Panc1 (cell line): Measurements from ENCODE around the gene LRRC31. TPM values are rescaled to one million over a fixed set of nuclear protein-coding genes. Genes with fewer than 3 reads are reported as not detected.

Experiments
- ATAC-seq: fragments of 200-7000 bp; cut with Tn5 transposase; 2 replicates; pipeline ENCODE4 v1.9.1; 2020; ENCODE audit warnings: mild to moderate bottlenecking, moderate library complexity
- BruUV-seq: library from RNA; stranded (reverse); fragments of 400-500 nt; replicated peaks from 2 replicates; lab custom pipeline; 2021; lab: Mats Ljungman, UMichigan
- CTCF ChIA-PET: fragments of 300-600 bp; sonication (Branson Sonifier 250); formaldehyde crosslinking; loops from one replicate; lab custom pipeline; 2022; ENCODE audit warnings: antibody characterized with exemption; lab: Charles Lee
- POLR2A ChIA-PET: fragments of 300-600 bp; sonication (Branson Sonifier 250); formaldehyde crosslinking; loops from one replicate; lab custom pipeline; 2022; ENCODE audit warnings: antibody characterized with exemption; lab: Charles Lee
- DNase-seq: peaks from one replicate; pipeline ENCODE4 v3.0.0-alpha.2; 2010; ENCODE audit warnings: low read depth, low spot score
- H3K27ac ChIP-seq: 2 replicates; pipeline ENCODE4 v1.5.1; 2011; ENCODE audit warnings: mild to moderate bottlenecking, low read length, inconsistent platforms
- H3K27me3 ChIP-seq: fragments of 200-500 bp; sonication (Bioruptor generic); 2 replicates; pipeline ENCODE4 v1.6.0; 2014; ENCODE audit warnings: low read length, inconsistent platforms; ENCODE audit not compliant: control insufficient read depth, insufficient read depth
- H3K36me3 ChIP-seq: fragments of 200-500 bp; sonication (Bioruptor generic); 2 replicates; pipeline ENCODE4 v1.5.1; 2014; ENCODE audit warnings: inconsistent platforms, mild to moderate bottlenecking, low read length, moderate library complexity; ENCODE audit not compliant: control insufficient read depth, insufficient read depth
- H3K4me1 ChIP-seq: 2 replicates; pipeline ENCODE4 v1.5.1; 2011; ENCODE audit warnings: inconsistent platforms, mild to moderate bottlenecking, low read length, moderate library complexity; ENCODE audit not compliant: control insufficient read depth, insufficient read depth
- H3K4me3 ChIP-seq, 2 experiments: 2 replicates each; pipeline ENCODE4 v1.5.1; 2011 to 2012; ENCODE audit warnings: low read depth in 2 of 2, low read length in 2 of 2, mild to moderate bottlenecking in 2 of 2, inconsistent platforms in 1 of 2, moderate library complexity in 1 of 2
- H3K9me3 ChIP-seq: fragments of 200-500 bp; sonication (Bioruptor generic); 2 replicates; pipeline ENCODE4 v1.5.1; 2014; ENCODE audit warnings: low read depth, mild to moderate bottlenecking, inconsistent platforms, low read length, moderate library complexity; ENCODE audit not compliant: control insufficient read depth, insufficient read depth
- POLR2AphosphoS5 ChIP-seq: IDR thresholded peaks from 2 replicates; pipeline ENCODE4 v1.6.1; 2012; ENCODE audit warnings: mild to moderate bottlenecking, low read depth, low read length, moderate library complexity
- REST ChIP-seq, 2 experiments: IDR thresholded peaks; 2 replicates each; pipeline ENCODE4 v1.6.1; 2011 to 2012; ENCODE audit warnings: low read depth in 2 of 2, control low read depth in 1 of 2, low read length in 1 of 2, mild to moderate bottlenecking in 1 of 2, moderate library complexity in 1 of 2; ENCODE audit not compliant: insufficient read depth in 1 of 2
- SIN3A ChIP-seq: IDR thresholded peaks from 2 replicates; pipeline ENCODE4 v1.6.1; 2012; ENCODE audit warnings: low read depth, mild to moderate bottlenecking, low read length, moderate library complexity, borderline replicate concordance; ENCODE audit not compliant: insufficient read depth
- TCF7L2 ChIP-seq: IDR thresholded peaks from 2 replicates; pipeline ENCODE4 v1.6.1; 2011; ENCODE audit warnings: mild to moderate bottlenecking, low read depth, low read length, inconsistent platforms
- in situ Hi-C: cut with HindIII; loops from 2 replicates; pipeline ENCODE4 v1.10.0; 2016; ENCODE audit warnings: low sequenced_read_pairs, low pct_unique_long_range_greater_than_20kb
- intact Hi-C: fragments of 100-400 bp; cut with micrococcal nuclease; formaldehyde crosslinking; loops from one replicate; pipeline ENCODE4 v1.10.0; 2022; ENCODE audit not compliant: unreplicated experiment
- total RNA-seq: library from RNA; stranded (reverse); gene quantifications from one replicate; pipeline ENCODE4 v1.2.1, GENCODE V29; 2021; ENCODE audit not compliant: unreplicated experiment
- TF ChIP-seq, protein P1 (sequence below): fragments of 450-650 bp; IDR thresholded peaks from 2 replicates; pipeline ENCODE4 v1.5.1; 2017; ENCODE audit warnings: mild to moderate bottlenecking

LRRC31 gene
- total RNA-seq, 1 experiment from 2014 or later: not detected

- Histone ChIP-seq H3K36me3 (no peaks in the 10 kb centered on the region), H3K27ac (no peak overlapping the region), H3K27me3 (peaks cover 8% of the 10 kb centered on the region), H3K4me1 (no peaks in the 10 kb centered on the region), H3K9me3 (no peaks in the 10 kb centered on the region), H3K4me3 (no peak overlapping the region)
- no TSS peak for BruUV-seq
- TF ChIP-seq, protein P1, sequence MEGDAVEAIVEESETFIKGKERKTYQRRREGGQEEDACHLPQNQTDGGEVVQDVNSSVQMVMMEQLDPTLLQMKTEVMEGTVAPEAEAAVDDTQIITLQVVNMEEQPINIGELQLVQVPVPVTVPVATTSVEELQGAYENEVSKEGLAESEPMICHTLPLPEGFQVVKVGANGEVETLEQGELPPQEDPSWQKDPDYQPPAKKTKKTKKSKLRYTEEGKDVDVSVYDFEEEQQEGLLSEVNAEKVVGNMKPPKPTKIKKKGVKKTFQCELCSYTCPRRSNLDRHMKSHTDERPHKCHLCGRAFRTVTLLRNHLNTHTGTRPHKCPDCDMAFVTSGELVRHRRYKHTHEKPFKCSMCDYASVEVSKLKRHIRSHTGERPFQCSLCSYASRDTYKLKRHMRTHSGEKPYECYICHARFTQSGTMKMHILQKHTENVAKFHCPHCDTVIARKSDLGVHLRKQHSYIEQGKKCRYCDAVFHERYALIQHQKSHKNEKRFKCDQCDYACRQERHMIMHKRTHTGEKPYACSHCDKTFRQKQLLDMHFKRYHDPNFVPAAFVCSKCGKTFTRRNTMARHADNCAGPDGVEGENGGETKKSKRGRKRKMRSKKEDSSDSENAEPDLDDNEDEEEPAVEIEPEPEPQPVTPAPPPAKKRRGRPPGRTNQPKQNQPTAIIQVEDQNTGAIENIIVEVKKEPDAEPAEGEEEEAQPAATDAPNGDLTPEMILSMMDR: no peak
- TF ChIP-seq REST (IDR thresholded peaks at IDR 0.05; ENCODE audit: insufficient read depth in 1 of 2, low read depth in 2 of 2, low read length in 1 of 2): no peak
- TF ChIP-seq SIN3A: no peak
- no peak for TF ChIP-seq TCF7L2
- no peak for TF ChIP-seq POLR2AphosphoS5
- in situ Hi-C loops: no loop called here
- CTCF ChIA-PET: no interaction called here
- ATAC-seq: no peak
- no peak for DNase-seq
- intact Hi-C loops: no loop called here
- POLR2A ChIA-PET: no interaction called here
These were observed 1.6 kb upstream of the LRRC31 start for GRCh38 chr3:169871129-169871886.

DNA sequence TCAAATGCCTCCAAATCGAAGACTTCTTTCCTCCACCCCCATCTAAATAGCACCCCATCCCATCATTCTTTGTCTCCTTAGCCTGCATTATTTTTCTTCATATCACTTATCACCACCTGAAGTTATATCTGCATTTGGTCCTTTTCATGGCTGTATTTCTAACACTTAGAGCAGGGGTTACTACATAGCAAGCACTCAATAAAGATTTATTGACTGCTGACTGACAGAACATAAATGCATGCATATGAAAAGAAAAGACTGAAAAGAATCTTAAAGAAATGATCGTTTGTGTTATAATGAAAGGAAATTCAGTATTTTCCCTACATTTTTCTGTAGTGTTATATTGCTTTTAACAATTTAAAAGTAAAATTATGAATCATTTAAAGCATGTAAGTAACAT is 1.4 kb downstream of the LRRC31 start:
- no TSS peak for BruUV-seq
- Histone ChIP-seq H3K27ac (no peak overlapping the region), H3K4me3 (no peak overlapping the region), H3K36me3 (no peaks in the 10 kb centered on the region), H3K9me3 (no peaks in the 10 kb centered on the region), H3K27me3 (peaks cover 4% of the 10 kb centered on the region; the same call in 1 of the 2 replicates), H3K4me1 (no peaks in the 10 kb centered on the region)
- DNase-seq: no peak
- POLR2A ChIA-PET: no interaction called here
- TF ChIP-seq, protein P1: 0 out of 2 replicates have a peak, but pooled peaks have one; percentile 1
- TF ChIP-seq SIN3A (no peak), POLR2AphosphoS5 (no peak)
- CTCF ChIA-PET: no interaction called here
- ATAC-seq: no peak
- in situ Hi-C loops (no loop called here), intact Hi-C loops (no loop called here)
